ENCODE measurements around the gene PHACTR3. TPM values are rescaled to one million over a fixed set of nuclear protein-coding genes. Genes with fewer than 3 reads are reported as not detected.

Gene PHACTR3
- total RNA-seq, 2 donors from 2014 or later = 0.34 TPM; not detected in 1

DNA sequence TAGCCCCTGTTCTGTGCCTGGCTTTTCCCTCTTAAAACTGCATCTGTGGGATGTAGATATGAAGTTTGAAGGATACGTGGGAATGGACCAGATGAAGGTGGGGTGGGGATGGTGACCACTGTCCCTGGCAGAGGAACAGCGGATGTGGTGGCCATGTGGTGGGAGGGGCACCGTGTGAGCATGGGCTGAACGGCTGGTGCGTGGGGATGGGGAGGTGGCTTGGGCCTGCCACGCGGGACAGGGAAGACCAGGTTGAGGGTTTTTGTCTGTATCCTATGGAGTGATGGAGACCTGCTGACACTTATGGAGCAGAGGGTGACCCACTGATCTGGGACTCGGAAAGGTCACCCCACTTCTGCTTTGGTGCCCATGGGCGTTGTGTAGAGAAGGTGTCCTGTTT lies 19.2 kb downstream of the PHACTR3 start:
- no peaks in the 10 kb centered on the region for H3K9me3 ChIP-seq
- no peak overlapping the region for H3K4me3 ChIP-seq
- H3K27me3 ChIP-seq (replicated peaks; ENCODE audit: insufficient read depth) = peaks cover 4% of the 10 kb centered on the region
- no peak overlapping the region for H3K27ac ChIP-seq
- intact Hi-C loops (cut with DNase I) = no loop called here
- WGBS = 85% methylated on average over 9 of the region's 9 CpGs
- H3K36me3 ChIP-seq = no peaks in the 10 kb centered on the region
- H3K4me1 ChIP-seq (replicated peaks) = no peaks in the 10 kb centered on the region
- TF ChIP-seq, protein P1, sequence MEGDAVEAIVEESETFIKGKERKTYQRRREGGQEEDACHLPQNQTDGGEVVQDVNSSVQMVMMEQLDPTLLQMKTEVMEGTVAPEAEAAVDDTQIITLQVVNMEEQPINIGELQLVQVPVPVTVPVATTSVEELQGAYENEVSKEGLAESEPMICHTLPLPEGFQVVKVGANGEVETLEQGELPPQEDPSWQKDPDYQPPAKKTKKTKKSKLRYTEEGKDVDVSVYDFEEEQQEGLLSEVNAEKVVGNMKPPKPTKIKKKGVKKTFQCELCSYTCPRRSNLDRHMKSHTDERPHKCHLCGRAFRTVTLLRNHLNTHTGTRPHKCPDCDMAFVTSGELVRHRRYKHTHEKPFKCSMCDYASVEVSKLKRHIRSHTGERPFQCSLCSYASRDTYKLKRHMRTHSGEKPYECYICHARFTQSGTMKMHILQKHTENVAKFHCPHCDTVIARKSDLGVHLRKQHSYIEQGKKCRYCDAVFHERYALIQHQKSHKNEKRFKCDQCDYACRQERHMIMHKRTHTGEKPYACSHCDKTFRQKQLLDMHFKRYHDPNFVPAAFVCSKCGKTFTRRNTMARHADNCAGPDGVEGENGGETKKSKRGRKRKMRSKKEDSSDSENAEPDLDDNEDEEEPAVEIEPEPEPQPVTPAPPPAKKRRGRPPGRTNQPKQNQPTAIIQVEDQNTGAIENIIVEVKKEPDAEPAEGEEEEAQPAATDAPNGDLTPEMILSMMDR (IDR thresholded peaks at IDR 0.05) = no peak
- TF ChIP-seq POLR2A (IDR thresholded peaks at IDR 0.05) (no peak), POLR2AphosphoS5 (IDR thresholded peaks at IDR 0.05) (no peak)
- no peak for DNase-seq (ENCODE audit: low spot score)

DNA sequence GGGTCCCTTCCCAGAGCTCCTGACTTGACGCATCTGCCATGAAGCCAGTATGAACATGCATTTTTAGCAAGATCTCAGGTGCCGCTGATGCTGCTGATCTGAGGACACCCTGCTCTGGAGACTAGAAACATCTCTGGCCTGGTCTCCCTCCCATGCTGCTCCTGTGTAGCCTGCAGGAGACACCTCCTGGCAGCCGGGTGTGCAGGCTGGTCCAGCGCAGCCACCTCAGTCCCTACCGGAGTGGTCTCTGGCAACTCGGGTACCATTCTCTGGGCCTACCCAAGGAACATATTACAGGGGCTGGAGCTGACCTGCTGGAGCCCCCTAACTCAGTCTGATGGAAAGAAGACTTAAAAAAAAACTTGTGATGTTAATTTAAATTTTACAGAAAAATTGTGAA lies 20.1 kb downstream of the PHACTR3 start:
- Histone ChIP-seq H3K4me1 (replicated peaks) (no peaks in the 10 kb centered on the region), H3K36me3 (no peaks in the 10 kb centered on the region), H3K27ac (no peak overlapping the region), H3K4me3 (no peak overlapping the region), H3K9me3 (no peaks in the 10 kb centered on the region), H3K27me3 (replicated peaks; ENCODE audit: insufficient read depth) (peaks cover 4% of the 10 kb centered on the region)
- 93% methylated on average over 5 of the region's 6 CpGs for WGBS
- intact Hi-C loops (cut with DNase I) = no loop called here
- DNase-seq (ENCODE audit: low spot score) = no peak
- TF ChIP-seq, protein P1 (IDR thresholded peaks at IDR 0.05) = no peak
- TF ChIP-seq POLR2A (IDR thresholded peaks at IDR 0.05) (no peak), POLR2AphosphoS5 (IDR thresholded peaks at IDR 0.05) (no peak)

- no peak overlapping the region for H3K27ac ChIP-seq
- H3K4me1 ChIP-seq (replicated peaks) = no peaks in the 10 kb centered on the region
- H3K4me3 ChIP-seq = no peak overlapping the region
- TF ChIP-seq POLR2A (IDR thresholded peaks at IDR 0.05) = no peak
- no peak for TF ChIP-seq POLR2AphosphoS5 (IDR thresholded peaks at IDR 0.05)
- WGBS = 85% methylated on average over 14 of the region's 14 CpGs
- intact Hi-C loops (cut with DNase I) = no loop called here
- DNase-seq (ENCODE audit: low spot score) = no peak
- no peaks in the 10 kb centered on the region for H3K36me3 ChIP-seq
- H3K9me3 ChIP-seq = no peaks in the 10 kb centered on the region
- H3K27me3 ChIP-seq (replicated peaks; ENCODE audit: insufficient read depth) = peaks cover 4% of the 10 kb centered on the region
Observed at GRCh38 chr20:59625214-59625922, 21.0 kb downstream of the PHACTR3 start.

DNA sequence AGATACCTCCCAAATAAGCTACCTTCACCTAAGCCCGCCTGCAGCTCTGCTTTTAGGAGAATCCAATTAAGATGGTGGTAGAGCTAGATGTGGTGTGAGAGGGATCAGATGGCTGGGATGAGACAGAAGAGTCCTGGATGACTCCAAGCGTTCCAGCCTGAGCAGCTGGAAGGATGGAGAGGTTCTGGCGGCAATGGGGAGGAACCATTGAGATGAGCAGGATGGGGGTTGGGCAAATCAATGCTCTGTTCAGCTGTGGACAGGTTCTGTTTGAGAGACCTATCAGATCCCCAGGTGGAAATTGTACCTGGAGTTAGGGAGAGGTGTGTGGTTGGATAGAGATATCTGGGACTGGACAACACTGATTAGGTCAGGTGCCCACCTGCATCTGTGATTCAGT lies 23.0 kb downstream of the PHACTR3 start:
- H3K36me3 ChIP-seq = no peaks in the 10 kb centered on the region
- no peak for DNase-seq (ENCODE audit: low spot score)
- H3K4me3 ChIP-seq = no peak overlapping the region
- intact Hi-C loops (cut with DNase I) = no loop called here
- peaks cover 4% of the 10 kb centered on the region for H3K27me3 ChIP-seq (replicated peaks; ENCODE audit: insufficient read depth)
- TF ChIP-seq POLR2A (IDR thresholded peaks at IDR 0.05) = no peak
- TF ChIP-seq, protein P1 (IDR thresholded peaks at IDR 0.05) = no peak
- no peak for TF ChIP-seq POLR2AphosphoS5 (IDR thresholded peaks at IDR 0.05)
- no peaks in the 10 kb centered on the region for H3K9me3 ChIP-seq
- H3K4me1 ChIP-seq (replicated peaks) = no peaks in the 10 kb centered on the region
- H3K27ac ChIP-seq = no peak overlapping the region
- WGBS = 89% methylated on average over 3 of the region's 3 CpGs

GRCh38 chr20:59628171-59628570 lies 23.8 kb downstream of the PHACTR3 start:
- 73% methylated on average over 15 of the region's 15 CpGs for WGBS
- no peak for DNase-seq (ENCODE audit: low spot score)
- Histone ChIP-seq H3K36me3 (no peaks in the 10 kb centered on the region), H3K4me3 (no peak overlapping the region), H3K27me3 (replicated peaks; ENCODE audit: insufficient read depth) (peaks cover 4% of the 10 kb centered on the region), H3K4me1 (replicated peaks) (no peaks in the 10 kb centered on the region), H3K9me3 (no peaks in the 10 kb centered on the region), H3K27ac (no peak overlapping the region)
- intact Hi-C loops (cut with DNase I) = no loop called here
- TF ChIP-seq, protein P1 (IDR thresholded peaks at IDR 0.05) = no peak
- TF ChIP-seq POLR2A (IDR thresholded peaks at IDR 0.05) (no peak), POLR2AphosphoS5 (IDR thresholded peaks at IDR 0.05) (no peak)

All from prostate gland (tissue), 2 donors.